ENCODE data around the gene CEBPB. TPM values are rescaled to one million over a fixed set of nuclear protein-coding genes. Genes with fewer than 3 reads are reported as not detected.

CEBPB gene
- total RNA-seq, 6 experiments from 2014 or later = 57.9 to 62.8 (median 59.8) TPM

GRCh38 chr20:50186151-50186885 is 4.3 kb upstream of the CEBPB start:
- peak; percentile 100 for TF ChIP-seq CTCF (IDR thresholded peaks at IDR 0.05)
- Mint-ChIP-seq H3K4me1 (ENCODE audit: low read depth) (peaks cover 14% of the 10 kb centered on the region), H3K27ac (no peak overlapping the region), H3K9me3 (no peaks in the 10 kb centered on the region), H3K36me3 (ENCODE audit: low read depth) (no peaks in the 10 kb centered on the region), H3K27me3 (ENCODE audit: insufficient read depth) (no peaks in the 10 kb centered on the region; the same call in 1 of the 2 replicates), H3K4me3 (no peak overlapping the region)
- DNase-seq = peak; percentile 68

- H3K27me3 Mint-ChIP-seq (ENCODE audit: insufficient read depth) = no peaks in the 10 kb centered on the region; the same call in 1 of the 2 replicates
- no peak overlapping the region for H3K4me3 Mint-ChIP-seq
- H3K9me3 Mint-ChIP-seq = no peaks in the 10 kb centered on the region
- peaks cover 14% of the 10 kb centered on the region for H3K4me1 Mint-ChIP-seq (ENCODE audit: low read depth)
- no peak overlapping the region for H3K27ac Mint-ChIP-seq
- DNase-seq = no peak
- TF ChIP-seq CTCF (IDR thresholded peaks at IDR 0.05) = no peak
- H3K36me3 Mint-ChIP-seq (ENCODE audit: low read depth) = no peaks in the 10 kb centered on the region
Measured at GRCh38 chr20:50186987-50187402, 3.6 kb upstream of the CEBPB start.

GRCh38 chr20:50187403-50188051 is 3.1 kb upstream of the CEBPB start:
- TF ChIP-seq CTCF (IDR thresholded peaks at IDR 0.05) = no peak
- no peaks in the 10 kb centered on the region for H3K9me3 Mint-ChIP-seq
- peaks cover 4% of the 10 kb centered on the region for H3K36me3 Mint-ChIP-seq (ENCODE audit: low read depth)
- H3K4me1 Mint-ChIP-seq (ENCODE audit: low read depth) = peaks cover 14% of the 10 kb centered on the region
- no peak for DNase-seq
- H3K27ac Mint-ChIP-seq = no peak overlapping the region
- peaks cover 3% of the 10 kb centered on the region for H3K27me3 Mint-ChIP-seq (ENCODE audit: insufficient read depth)
- no peak overlapping the region for H3K4me3 Mint-ChIP-seq

GRCh38 chr20:50188287-50188688 is 2.3 kb upstream of the CEBPB start:
- DNase-seq = no peak
- H3K36me3 Mint-ChIP-seq (ENCODE audit: low read depth) = peaks cover 12% of the 10 kb centered on the region
- H3K27me3 Mint-ChIP-seq (ENCODE audit: insufficient read depth) = peaks cover 9% of the 10 kb centered on the region
- no peak overlapping the region for H3K27ac Mint-ChIP-seq
- no peak for TF ChIP-seq CTCF (IDR thresholded peaks at IDR 0.05)
- no peaks in the 10 kb centered on the region for H3K9me3 Mint-ChIP-seq
- no peak overlapping the region for H3K4me3 Mint-ChIP-seq
- peaks cover 17% of the 10 kb centered on the region for H3K4me1 Mint-ChIP-seq (ENCODE audit: low read depth)

GRCh38 chr20:50188879-50189680 is 1.6 kb upstream of the CEBPB start:
- H3K27ac Mint-ChIP-seq = no peak overlapping the region; the same call in 1 of the 2 replicates
- H3K4me1 Mint-ChIP-seq (ENCODE audit: low read depth) = peaks cover 25% of the 10 kb centered on the region
- no peak for TF ChIP-seq CTCF (IDR thresholded peaks at IDR 0.05)
- no peaks in the 10 kb centered on the region for H3K9me3 Mint-ChIP-seq
- H3K36me3 Mint-ChIP-seq (ENCODE audit: low read depth) = peaks cover 18% of the 10 kb centered on the region
- DNase-seq = no peak
- peaks cover 14% of the 10 kb centered on the region for H3K27me3 Mint-ChIP-seq (ENCODE audit: insufficient read depth)
- no peak overlapping the region for H3K4me3 Mint-ChIP-seq
